Coronary artery (tissue), 2 donors: ENCODE results near the gene ANXA4.

Source experiments
- DNase-seq: peaks from one replicate; pipeline ENCODE4 v3.0.0-alpha.2; 2017; ENCODE audit warnings: low spot score
- H3K27ac ChIP-seq, 2 donors: fragments of 200-600 bp; sonication (generic); one replicate each; pipeline ENCODE4 v1.5.1; 2016 to 2019
- H3K4me3 ChIP-seq: fragments of 200-600 bp; sonication (generic); 2 replicates; pipeline ENCODE4 v1.5.1; 2016; ENCODE audit warnings: mild to moderate bottlenecking, moderate library complexity
- TF ChIP-seq, protein P1 (sequence below): fragments of 200-600 bp; sonication (generic); IDR thresholded peaks from one replicate; pipeline ENCODE4 v1.5.1; 2019; ENCODE audit warnings: antibody characterized with exemption

The ANXA4 gene

DNA sequence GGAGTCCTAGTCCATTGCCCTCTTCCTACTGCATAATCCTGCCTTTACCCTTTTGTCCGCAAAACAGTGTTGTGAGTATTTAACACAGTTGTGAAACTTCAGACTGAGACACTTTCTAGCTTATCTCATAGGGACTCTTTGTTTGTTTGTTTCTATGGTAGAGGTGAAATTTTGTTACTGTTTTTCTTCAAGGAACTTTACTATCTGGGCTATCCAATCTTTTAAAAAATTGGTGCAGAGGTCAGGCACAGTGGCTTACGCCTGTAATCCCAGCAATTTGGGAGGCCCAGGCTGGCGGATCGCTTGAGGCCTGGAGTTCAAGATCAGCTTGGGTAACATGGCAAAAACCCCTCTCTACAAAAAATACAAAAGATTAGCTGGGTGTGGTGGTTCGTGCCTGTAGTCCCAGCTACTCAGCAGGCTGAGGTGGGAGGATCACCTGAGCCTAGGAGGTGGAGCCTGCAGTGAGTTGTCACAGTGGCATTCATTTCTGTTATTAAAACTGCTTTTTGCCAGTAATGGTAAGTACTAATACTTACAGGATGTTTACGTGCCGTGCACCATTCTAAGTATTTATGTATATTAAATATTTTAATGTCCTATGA, 106.4 kb downstream of the ANXA4 start:
- Histone ChIP-seq H3K4me3 (no peak overlapping the region), H3K27ac (no peak overlapping the region)
- no peak for DNase-seq
- TF ChIP-seq, protein P1, sequence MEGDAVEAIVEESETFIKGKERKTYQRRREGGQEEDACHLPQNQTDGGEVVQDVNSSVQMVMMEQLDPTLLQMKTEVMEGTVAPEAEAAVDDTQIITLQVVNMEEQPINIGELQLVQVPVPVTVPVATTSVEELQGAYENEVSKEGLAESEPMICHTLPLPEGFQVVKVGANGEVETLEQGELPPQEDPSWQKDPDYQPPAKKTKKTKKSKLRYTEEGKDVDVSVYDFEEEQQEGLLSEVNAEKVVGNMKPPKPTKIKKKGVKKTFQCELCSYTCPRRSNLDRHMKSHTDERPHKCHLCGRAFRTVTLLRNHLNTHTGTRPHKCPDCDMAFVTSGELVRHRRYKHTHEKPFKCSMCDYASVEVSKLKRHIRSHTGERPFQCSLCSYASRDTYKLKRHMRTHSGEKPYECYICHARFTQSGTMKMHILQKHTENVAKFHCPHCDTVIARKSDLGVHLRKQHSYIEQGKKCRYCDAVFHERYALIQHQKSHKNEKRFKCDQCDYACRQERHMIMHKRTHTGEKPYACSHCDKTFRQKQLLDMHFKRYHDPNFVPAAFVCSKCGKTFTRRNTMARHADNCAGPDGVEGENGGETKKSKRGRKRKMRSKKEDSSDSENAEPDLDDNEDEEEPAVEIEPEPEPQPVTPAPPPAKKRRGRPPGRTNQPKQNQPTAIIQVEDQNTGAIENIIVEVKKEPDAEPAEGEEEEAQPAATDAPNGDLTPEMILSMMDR = no peak

DNA sequence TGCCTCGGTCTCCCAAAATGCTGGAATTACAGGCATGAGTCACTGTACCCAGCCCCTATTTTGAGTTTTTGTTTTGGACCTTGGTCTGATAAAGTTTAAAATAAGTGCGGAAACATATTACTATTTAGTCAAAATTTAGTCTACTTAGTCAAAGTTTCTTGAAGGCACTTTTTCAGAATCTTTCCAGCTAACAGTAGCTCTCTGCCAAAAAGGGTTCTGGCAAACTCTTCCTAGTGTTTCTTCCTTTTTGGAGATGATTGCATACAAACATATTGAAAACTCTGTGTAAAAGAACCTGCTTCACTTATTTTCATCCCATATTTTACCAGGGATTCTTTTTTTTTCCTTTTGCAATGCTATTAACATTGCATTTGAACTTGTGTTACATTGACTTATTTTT, 116.3 kb downstream of the ANXA4 start:
- no peak for DNase-seq
- no peak overlapping the region for H3K4me3 ChIP-seq
- TF ChIP-seq, protein P1 = no peak
- H3K27ac ChIP-seq = no peak overlapping the region

DNA sequence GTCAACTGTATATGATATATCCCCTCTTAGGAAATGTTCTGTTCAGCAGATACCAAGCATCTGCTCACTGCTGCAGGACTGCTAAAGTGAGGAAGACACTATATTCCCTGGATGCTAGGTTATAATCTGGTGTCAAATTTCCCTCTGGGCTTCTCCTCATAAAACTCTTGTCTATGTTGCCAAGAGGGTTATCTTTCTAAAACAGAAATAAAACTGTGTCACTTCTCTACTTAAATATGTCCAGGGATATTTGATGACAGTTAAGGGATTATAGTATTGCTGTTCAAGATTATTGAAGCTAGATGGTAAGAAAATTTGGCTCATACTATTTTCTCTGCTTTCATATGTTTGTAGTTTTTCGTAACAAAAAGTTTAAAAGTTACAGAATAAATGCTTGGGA, 121.4 kb downstream of the ANXA4 start:
- DNase-seq = no peak
- TF ChIP-seq, protein P1 = no peak

More for the DNA sequence above, 121.4 kb downstream of the ANXA4 start:
- H3K27ac ChIP-seq = no peak overlapping the region
- H3K4me3 ChIP-seq = no peak overlapping the region
